Psoas muscle (tissue), 7 donors: ENCODE results near the gene TSC2. TPM values are rescaled to one million over a fixed set of nuclear protein-coding genes. Genes with fewer than 3 reads are reported as not detected.

ENCODE experiments used
- polyA plus RNA-seq, 3 donors: library from polyadenylated mRNA; stranded (reverse); fragments of 200-250 nt; gene quantifications; one replicate each; pipeline ENCODE4 v1.2.3, GENCODE V29; 2013
- total RNA-seq, 4 donors: library from RNA; stranded (reverse); fragmentation: NEBNext Ultra II Directional in 2 of 4; extraction: Animal tissue kit (Norgen Biotek cat#: 25700) in 2 of 4; gene quantifications; one replicate each; pipeline versions ENCODE4 v1.2.1 to v1.2.4, GENCODE V29; 2021 to 2023
- donor health status: healthy with polysubstance abuse.
- donor health status: DM: no; HTN: no; CAD: no; lungs with moderate emphysema.
- donor health status: Bipolar disorder and iron deficiency.
- donor health status: healthy.
- donor health status: DM: no; HTN: no; CAD: no.
- donor health status: DM: no; HTN: no; CAD: no.
- donor health status: DM: yes; HTN: yes; CAD: no.

TSC2 gene
- total and polyA plus RNA-seq, 7 donors = 27.8 to 89.9 (median 60.8) TPM

Other genes with a start within 250 kb of the TSC2 start
- 100 to 1,000 TPM; 123 to 167 (median 157) TPM for gene HAGH, start 221.2 kb upstream of the TSC2 start, total RNA-seq
- gene HAGH, start 221.2 kb upstream of the TSC2 start, polyA plus RNA-seq = 100 to 1,000 TPM; 112 to 277 (median 186) TPM
- gene FAHD1, start 220.8 kb upstream of the TSC2 start, total RNA-seq = 10 to 100 TPM; 23.2 to 28.1 (median 24.1) TPM
- 10 to 100 TPM; 27.0 to 63.8 (median 30.2) TPM for gene FAHD1, start 220.8 kb upstream of the TSC2 start, polyA plus RNA-seq
- not detected for gene MEIOB, start 175.8 kb upstream of the TSC2 start, total RNA-seq
- not detected for gene MEIOB, start 175.8 kb upstream of the TSC2 start, polyA plus RNA-seq
- not detected for gene HS3ST6, start 129.6 kb upstream of the TSC2 start, total RNA-seq
- not detected for gene HS3ST6, start 129.6 kb upstream of the TSC2 start, polyA plus RNA-seq
- 10 to 100 TPM; 44.2 to 65.3 (median 53.2) TPM for gene MSRB1, start 104.8 kb upstream of the TSC2 start, total RNA-seq
- 10 to 100 TPM; 50.4 to 83.4 (median 76.1) TPM for gene MSRB1, start 104.8 kb upstream of the TSC2 start, polyA plus RNA-seq
- gene RPL3L, start 93.3 kb upstream of the TSC2 start, total RNA-seq = 100 to 1,000 TPM; 205 to 296 (median 233) TPM
- gene RPL3L, start 93.3 kb upstream of the TSC2 start, polyA plus RNA-seq = 100 to 1,000 TPM; 116 to 315 (median 188) TPM
- gene NDUFB10, start 88.4 kb upstream of the TSC2 start, total RNA-seq = 100 to 1,000 TPM; 350 to 465 (median 373) TPM
- gene NDUFB10, start 88.4 kb upstream of the TSC2 start, polyA plus RNA-seq = 100 to 1,000 TPM; 753 to 870 (median 797) TPM
- 1,000 to 10,000 TPM; 1,044 to 1,902 (median 1,426) TPM for gene RPS2, start 83.2 kb upstream of the TSC2 start, total RNA-seq
- gene RPS2, start 83.2 kb upstream of the TSC2 start, polyA plus RNA-seq = 1,000 to 10,000 TPM; 2,097 to 3,940 (median 2,652) TPM
- not detected for gene RNF151, start 81.1 kb upstream of the TSC2 start, total RNA-seq
- not detected for gene RNF151, start 81.1 kb upstream of the TSC2 start, polyA plus RNA-seq
- gene TBL3, start 75.9 kb upstream of the TSC2 start, total RNA-seq = 10 to 100 TPM; 31.5 to 41.8 (median 40.7) TPM
- 10 to 100 TPM; 51.6 to 78.0 (median 55.8) TPM for gene TBL3, start 75.9 kb upstream of the TSC2 start, polyA plus RNA-seq
- gene NOXO1, start 66.5 kb upstream of the TSC2 start, total RNA-seq = under 1 TPM in 1 of 4 donors, not detected in 3; 0.20 TPM
- under 1 TPM; 0.27 to 0.77 (median 0.39) TPM for gene NOXO1, start 66.5 kb upstream of the TSC2 start, polyA plus RNA-seq
- 10 to 100 TPM; 18.9 to 34.2 (median 28.4) TPM for gene GFER, start 63.8 kb upstream of the TSC2 start, total RNA-seq
- 10 to 100 TPM; 40.0 to 53.2 (median 43.5) TPM for gene GFER, start 63.8 kb upstream of the TSC2 start, polyA plus RNA-seq
- under 1 TPM in 3 of 4 donors, not detected in 1; 0.24 to 0.52 (median 0.25) TPM for gene SYNGR3, start 58.0 kb upstream of the TSC2 start, total RNA-seq
- under 1 TPM; 0.24 to 0.85 (median 0.25) TPM for gene SYNGR3, start 58.0 kb upstream of the TSC2 start, polyA plus RNA-seq
- 10 to 100 TPM; 27.4 to 46.6 (median 44.8) TPM for gene ZNF598, start 38.2 kb upstream of the TSC2 start, total RNA-seq
- gene ZNF598, start 38.2 kb upstream of the TSC2 start, polyA plus RNA-seq = 10 to 100 TPM; 35.6 to 58.8 (median 51.9) TPM
- under 1 TPM in 1 of 4 donors, not detected in 3; 0.66 TPM for gene NPW, start 28.2 kb upstream of the TSC2 start, total RNA-seq
- gene NPW, start 28.2 kb upstream of the TSC2 start, polyA plus RNA-seq = under 1 TPM in 2 of 3 donors, not detected in 1; 0.14 to 0.43 TPM
- gene NHERF2, start 21.1 kb upstream of the TSC2 start, total RNA-seq = 100 to 1,000 TPM in 1 of 4 donors, 10 to 100 TPM in 3; 61.6 to 156 (median 90.4) TPM
- gene NHERF2, start 21.1 kb upstream of the TSC2 start, polyA plus RNA-seq = 10 to 100 TPM; 76.4 to 90.8 (median 86.2) TPM
- gene NTHL1, start 151 bp upstream of the TSC2 start, total RNA-seq = 10 to 100 TPM in 1 of 4 donors, 1 to 10 TPM in 3; 3.1 to 11.9 (median 4.8) TPM
- 10 to 100 TPM in 2 of 3 donors, 1 to 10 TPM in 1; 8.0 to 17.7 (median 16.8) TPM for gene NTHL1, start 151 bp upstream of the TSC2 start, polyA plus RNA-seq
- gene PKD1, start 87.9 kb downstream of the TSC2 start, total RNA-seq = 100 to 1,000 TPM in 1 of 4 donors, 10 to 100 TPM in 3; 59.1 to 123 (median 86.0) TPM
- 10 to 100 TPM; 33.9 to 93.3 (median 58.4) TPM for gene PKD1, start 87.9 kb downstream of the TSC2 start, polyA plus RNA-seq
- 1 to 10 TPM in 1 of 4 donors, under 1 TPM in 3; 0.32 to 1.7 (median 0.83) TPM for gene RAB26, start 100.6 kb downstream of the TSC2 start, total RNA-seq
- gene RAB26, start 100.6 kb downstream of the TSC2 start, polyA plus RNA-seq = under 1 TPM; 0.17 to 0.31 (median 0.21) TPM
- 10 to 100 TPM; 15.6 to 47.5 (median 38.9) TPM for gene TRAF7, start 107.8 kb downstream of the TSC2 start, total RNA-seq
- gene TRAF7, start 107.8 kb downstream of the TSC2 start, polyA plus RNA-seq = 10 to 100 TPM; 20.8 to 39.1 (median 27.3) TPM
- gene CASKIN1, start 148.6 kb downstream of the TSC2 start, total RNA-seq = 1 to 10 TPM in 1 of 4 donors, under 1 TPM in 3; 0.63 to 1.0 (median 0.76) TPM
- under 1 TPM; 0.32 to 0.45 (median 0.43) TPM for gene CASKIN1, start 148.6 kb downstream of the TSC2 start, polyA plus RNA-seq
- gene MLST8, start 157.5 kb downstream of the TSC2 start, total RNA-seq = 10 to 100 TPM; 18.8 to 35.0 (median 28.7) TPM
- gene MLST8, start 157.5 kb downstream of the TSC2 start, polyA plus RNA-seq = 10 to 100 TPM; 58.1 to 60.5 (median 59.7) TPM
- 1 to 10 TPM in 3 of 4 donors, under 1 TPM in 1; 0.86 to 5.3 (median 4.1) TPM for gene BRICD5, start 162.9 kb downstream of the TSC2 start, total RNA-seq
- gene BRICD5, start 162.9 kb downstream of the TSC2 start, polyA plus RNA-seq = 1 to 10 TPM; 1.4 to 3.1 (median 1.8) TPM
- 10 to 100 TPM; 27.2 to 35.9 (median 29.8) TPM for gene PGP, start 166.9 kb downstream of the TSC2 start, total RNA-seq
- 10 to 100 TPM; 20.9 to 27.4 (median 24.0) TPM for gene PGP, start 166.9 kb downstream of the TSC2 start, polyA plus RNA-seq
- 10 to 100 TPM; 11.1 to 22.9 (median 12.8) TPM for gene E4F1, start 175.6 kb downstream of the TSC2 start, total RNA-seq
- gene E4F1, start 175.6 kb downstream of the TSC2 start, polyA plus RNA-seq = 10 to 100 TPM; 16.8 to 21.8 (median 19.1) TPM
- gene DNASE1L2, start 188.5 kb downstream of the TSC2 start, total RNA-seq = 1 to 10 TPM in 1 of 4 donors, under 1 TPM in 3; 0.28 to 1.2 (median 0.60) TPM
- under 1 TPM; 0.17 to 0.35 (median 0.30) TPM for gene DNASE1L2, start 188.5 kb downstream of the TSC2 start, polyA plus RNA-seq
- gene ECI1, start 203.6 kb downstream of the TSC2 start, total RNA-seq = 100 to 1,000 TPM; 103 to 143 (median 126) TPM
- 100 to 1,000 TPM in 2 of 3 donors, 10 to 100 TPM in 1; 81.7 to 205 (median 183) TPM for gene ECI1, start 203.6 kb downstream of the TSC2 start, polyA plus RNA-seq
- 100 to 1,000 TPM; 165 to 251 (median 187) TPM for gene RNPS1, start 220.1 kb downstream of the TSC2 start, total RNA-seq
- gene RNPS1, start 220.1 kb downstream of the TSC2 start, polyA plus RNA-seq = 100 to 1,000 TPM; 193 to 441 (median 352) TPM